GM21723 (cell line): ENCODE data around the gene TRPT1.
"Not testable (repeated sequence)": the region's sequence is repeated elsewhere in the genome, so short reads cannot be mapped to it uniquely, and the experiment has no call there.

ENCODE experiments used
- ATAC-seq: cut with Tn5 transposase; IDR thresholded peaks from one replicate; pipeline ENCODE4 v1.9.1; 2021; ENCODE audit warnings: mild to moderate bottlenecking, moderate library complexity; ENCODE audit not compliant: unreplicated experiment

TRPT1 gene

DNA sequence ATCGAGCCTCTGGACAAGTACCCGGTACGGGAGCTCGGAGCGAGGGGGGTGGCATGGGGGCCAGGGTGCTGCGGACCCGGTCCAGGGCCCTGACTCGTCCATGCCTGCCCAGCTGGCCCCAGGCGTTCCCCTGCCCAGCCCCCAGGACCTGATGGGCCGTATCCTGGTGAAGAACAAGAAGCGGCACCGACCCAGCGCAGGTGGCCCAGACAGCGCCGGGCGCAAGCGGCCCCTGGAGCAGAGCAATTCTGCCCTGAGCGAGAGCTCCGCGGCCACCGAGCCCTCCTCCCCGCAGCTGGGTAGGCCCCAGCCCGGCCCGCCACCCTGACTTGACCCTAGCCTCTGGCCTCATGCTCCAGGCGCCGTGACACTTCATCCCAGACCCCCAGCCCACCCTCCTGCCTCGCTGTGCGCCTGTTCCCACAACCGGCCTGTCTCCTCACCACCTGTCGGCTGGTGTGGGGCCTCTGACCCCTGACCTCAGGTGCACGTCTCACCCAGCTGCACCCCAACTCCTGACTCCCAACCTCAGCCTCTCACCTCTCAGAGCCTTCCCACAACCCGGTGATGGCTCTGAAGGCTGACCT, 33.1 kb upstream of the TRPT1 start:
- ATAC-seq: no peak

- ATAC-seq: no peak
These were observed 32.4 kb upstream of the TRPT1 start for GRCh38 chr11:64258356-64258755.

GRCh38 chr11:64256300-64256699, 30.3 kb upstream of the TRPT1 start:
- no peak for ATAC-seq

DNA sequence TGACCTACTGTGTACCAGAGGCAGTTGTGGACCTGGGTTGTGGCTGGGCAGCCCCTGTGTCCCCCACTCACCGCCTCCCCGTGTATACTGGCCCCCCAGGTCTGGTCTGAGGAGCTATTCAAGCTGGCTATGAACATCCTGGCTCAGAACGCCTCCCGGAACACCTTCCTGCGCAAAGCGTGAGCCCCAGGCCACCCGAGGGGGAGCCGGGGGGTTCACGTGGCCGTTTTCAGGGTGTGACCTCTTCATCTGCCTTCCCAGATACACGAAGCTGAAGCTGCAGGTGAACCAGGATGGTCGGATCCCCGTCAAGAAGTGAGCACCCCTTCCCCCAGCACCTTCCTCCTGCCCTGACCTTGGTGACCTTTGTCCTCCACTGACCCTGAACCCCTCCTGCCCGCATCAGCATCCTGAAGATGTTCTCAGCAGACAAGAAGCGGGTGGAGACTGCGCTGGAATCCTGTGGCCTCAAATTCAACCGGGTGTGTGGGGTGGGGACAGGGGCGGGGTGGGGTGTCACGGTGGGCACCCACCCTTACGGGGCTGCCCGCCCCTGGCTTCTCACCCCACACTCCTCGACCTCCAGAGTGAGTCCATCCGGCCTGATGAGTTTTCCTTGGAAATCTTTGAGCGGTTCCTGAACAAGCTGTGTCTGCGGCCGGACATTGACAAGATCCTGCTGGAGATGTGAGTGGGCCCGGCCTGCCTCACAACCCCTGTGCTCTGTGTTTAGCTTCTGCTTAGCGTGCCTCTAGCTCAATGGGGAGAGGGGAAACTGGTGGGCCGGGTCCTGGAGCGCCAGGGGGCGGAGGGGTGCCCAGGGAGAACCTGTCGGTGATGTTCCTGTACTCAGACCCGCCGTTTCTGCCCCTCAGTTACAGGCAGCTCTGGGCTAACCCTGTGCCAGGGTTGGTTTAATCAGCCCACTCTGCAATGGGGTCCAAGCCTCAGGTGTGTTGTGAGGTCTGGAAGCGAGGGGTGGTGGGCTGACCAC, 29.4 kb upstream of the TRPT1 start:
- ATAC-seq: no peak

GRCh38 chr11:64254326-64254725, 28.3 kb upstream of the TRPT1 start:
- ATAC-seq: no peak

- no peak for ATAC-seq
These were observed 27.5 kb upstream of the TRPT1 start for GRCh38 chr11:64253481-64253880.

GRCh38 chr11:64253043-64253442, 27.1 kb upstream of the TRPT1 start:
- no peak for ATAC-seq

GRCh38 chr11:64252003-64252872, 26.3 kb upstream of the TRPT1 start:
- no peak for ATAC-seq

DNA sequence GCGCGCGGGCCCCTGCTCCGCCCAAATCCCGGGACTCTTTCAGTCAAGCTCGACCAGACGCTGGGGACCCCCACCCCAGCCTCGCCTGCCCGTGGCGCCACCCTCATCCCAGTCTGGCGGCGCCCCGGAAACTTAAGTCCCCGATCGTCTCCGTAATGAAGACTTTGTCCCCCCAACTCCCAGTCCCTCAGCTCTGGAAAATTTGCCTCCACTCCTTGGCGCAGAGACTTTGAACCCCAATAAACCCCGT, 25.7 kb upstream of the TRPT1 start:
- ATAC-seq: no peak

- no peak for ATAC-seq
These were observed 25.2 kb upstream of the TRPT1 start, which contains the start of gene PLCB3 for GRCh38 chr11:64251016-64251752. Gene PLCB3, plus strand, starts transcription at chr11:64251530. Its CDS starts 120 bp downstream, at chr11:64251650.

DNA sequence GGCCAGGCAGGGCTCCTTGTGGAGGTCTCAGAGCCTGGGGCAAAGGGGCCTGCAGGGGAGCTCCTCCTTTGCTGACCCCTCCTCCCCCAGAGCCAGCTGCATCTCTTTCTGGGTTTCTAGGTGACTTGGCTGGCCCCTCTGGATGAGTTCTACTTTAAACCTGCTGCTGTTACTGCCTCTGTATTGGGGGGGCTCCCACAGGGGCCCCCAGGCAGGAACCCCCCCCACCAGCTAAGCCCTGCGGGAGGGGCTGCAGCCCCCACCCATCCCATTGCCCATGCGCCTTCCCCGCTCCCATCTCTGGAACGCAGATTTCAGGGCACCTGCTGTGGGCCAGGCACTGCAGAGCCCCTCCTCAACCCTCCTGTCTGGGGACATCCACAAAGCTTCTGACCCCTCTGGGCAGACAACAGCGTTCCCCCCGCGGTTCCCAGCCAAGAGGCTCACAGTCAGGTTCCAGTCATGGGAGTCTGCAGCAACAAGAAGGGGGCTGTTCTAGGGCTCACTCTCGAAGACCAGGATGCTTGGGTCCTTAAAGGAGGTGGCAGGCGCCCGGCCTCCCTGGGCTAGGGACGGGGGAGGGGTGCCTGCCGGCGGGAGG, 24.5 kb upstream of the TRPT1 start:
- no peak for ATAC-seq

- ATAC-seq: no peak
These were observed 23.8 kb upstream of the TRPT1 start for GRCh38 chr11:64249563-64250414.

GRCh38 chr11:64249038-64249437, 23.1 kb upstream of the TRPT1 start:
- ATAC-seq: no peak

DNA sequence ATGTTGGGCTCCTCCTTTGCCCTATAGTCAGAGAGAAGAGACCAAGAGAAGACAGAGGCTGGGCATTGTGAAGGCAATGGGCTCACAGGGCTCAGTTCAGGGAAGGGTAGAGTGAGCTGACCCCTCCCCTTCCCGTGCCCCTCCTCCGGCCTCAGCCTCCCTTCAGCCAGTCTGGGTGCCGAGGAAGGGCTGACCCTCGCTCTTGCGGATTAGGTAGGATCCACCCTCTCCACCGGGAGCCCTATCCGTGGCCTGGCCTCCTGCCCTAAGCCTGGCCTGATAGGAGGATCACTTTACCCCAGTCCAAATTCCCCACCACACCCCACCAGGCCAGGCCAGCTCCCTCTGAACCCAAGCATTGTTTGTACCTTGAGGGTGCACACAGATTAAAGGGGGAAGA, 22.6 kb upstream of the TRPT1 start:
- ATAC-seq: no peak

DNA sequence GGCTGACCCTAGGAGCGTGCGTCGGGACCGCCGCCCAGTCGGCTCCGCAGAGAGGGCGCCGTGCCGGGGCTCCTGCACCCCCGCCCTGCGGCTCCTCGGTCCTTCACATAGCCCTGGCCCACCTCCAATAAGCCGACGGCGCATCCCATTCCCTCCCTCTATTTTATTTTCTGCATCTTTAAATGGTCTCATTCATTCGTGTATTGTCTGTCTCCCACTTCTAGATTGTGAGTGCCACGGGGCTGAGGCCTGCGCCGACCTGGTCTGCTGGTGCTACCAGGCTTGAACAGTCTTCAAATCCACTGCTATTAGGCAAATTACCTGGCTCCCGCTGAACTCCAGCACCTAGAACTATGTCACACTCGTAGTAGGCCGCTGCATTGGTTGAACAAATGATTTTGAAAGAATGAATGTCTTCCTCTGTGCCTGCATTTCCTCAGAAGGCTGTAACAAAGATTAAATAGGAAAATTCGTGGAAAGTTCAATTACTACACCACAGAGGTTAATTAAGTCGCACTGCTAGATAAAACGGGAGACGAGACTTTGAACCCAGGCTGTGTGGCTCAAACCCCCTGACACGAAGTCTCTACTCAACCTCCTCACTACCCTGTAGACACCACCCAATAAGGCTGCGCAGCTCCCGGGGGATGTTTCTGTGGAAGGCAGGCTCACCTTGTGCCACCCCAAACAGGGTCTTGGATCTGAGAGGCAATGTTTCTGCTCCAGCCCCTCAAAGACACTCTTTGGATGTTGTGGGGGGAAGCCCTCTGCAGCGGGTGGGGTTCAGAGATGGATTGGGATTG, 21.9 kb upstream of the TRPT1 start:
- ATAC-seq: no peak

GRCh38 chr11:64246871-64247728, 21.1 kb upstream of the TRPT1 start, which contains the start of gene PPP1R14B:
Gene PPP1R14B, minus strand, starts transcription at chr11:64246943. Its CDS starts 270 bp downstream, at chr11:64246673.
- no peak for ATAC-seq

GRCh38 chr11:64246621-64246870, 20.6 kb upstream of the TRPT1 start:
- ATAC-seq: not testable (repeated sequence)
